HG03442 (cell line): Measurements from ENCODE around the gene HTR3D.
"Not testable (repeated sequence)": the region's sequence is repeated elsewhere in the genome, so short reads cannot be mapped to it uniquely, and the experiment has no call there.

ENCODE experiments used
- ATAC-seq: cut with Tn5 transposase; IDR thresholded peaks from one replicate; pipeline ENCODE4 v1.9.1; 2021; ENCODE audit warnings: mild to moderate bottlenecking, moderate library complexity; ENCODE audit not compliant: unreplicated experiment

Gene HTR3D

DNA sequence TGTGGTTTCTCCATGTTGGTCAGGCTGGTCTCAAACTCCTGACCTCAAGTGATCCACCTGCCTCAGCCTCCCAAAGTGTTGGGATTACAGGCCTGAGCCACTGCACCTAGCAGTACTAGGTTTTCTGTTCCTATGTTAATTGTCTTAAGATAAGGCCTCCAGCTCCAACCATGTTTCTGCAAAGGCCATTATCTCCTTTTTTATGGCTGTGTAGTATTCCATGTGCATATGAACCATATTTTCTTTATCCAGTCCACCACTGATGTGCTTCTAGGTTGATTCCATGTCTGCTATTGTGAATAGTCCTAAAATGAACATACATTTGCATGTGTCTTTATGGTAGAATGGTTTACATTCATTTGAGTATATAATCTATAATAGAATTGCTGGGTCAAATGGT lies 31.1 kb downstream of the HTR3D start:
- ATAC-seq: no peak

DNA sequence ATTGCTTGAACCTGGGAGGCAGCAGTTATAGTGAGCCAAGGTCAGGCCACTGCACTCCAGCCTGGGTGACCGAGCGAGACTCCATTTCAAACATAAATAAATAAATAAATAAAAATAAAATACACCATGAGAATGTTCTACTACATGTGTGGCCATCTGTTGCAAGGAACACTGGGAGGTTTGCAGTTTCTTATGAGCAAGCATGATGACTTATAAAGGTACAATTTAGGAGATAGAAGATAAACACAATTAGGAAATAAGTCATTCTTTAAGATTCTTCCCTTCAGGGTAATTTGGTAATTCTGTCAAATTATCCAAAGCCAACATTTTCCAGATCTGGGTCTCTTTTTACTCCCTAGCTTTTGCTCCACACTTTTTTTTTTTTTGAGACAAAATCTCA lies 34.7 kb downstream of the HTR3D start:
- no peak for ATAC-seq

DNA sequence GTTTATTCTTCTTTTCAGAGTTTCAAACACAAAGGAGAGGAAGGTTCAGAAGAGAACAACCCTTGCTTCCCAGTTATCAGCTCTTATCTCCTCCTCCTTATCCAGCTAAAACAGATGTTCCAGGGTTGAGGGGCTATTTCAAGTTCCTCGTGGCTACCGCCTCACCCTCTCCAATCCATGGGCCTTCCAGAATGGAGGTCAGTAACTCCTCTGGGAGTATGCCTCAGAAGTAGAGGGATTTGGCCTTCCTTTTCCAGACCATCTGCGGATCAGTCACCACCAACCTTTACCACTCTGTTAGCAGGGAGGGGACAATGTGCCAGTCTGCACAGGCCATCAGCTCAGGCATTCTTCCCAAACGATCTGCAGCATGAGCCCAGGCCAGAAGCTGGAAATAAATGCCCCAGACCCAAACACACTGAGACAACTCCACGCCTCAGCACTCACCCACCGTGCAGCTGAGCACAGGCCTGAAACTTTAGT lies 36.1 kb downstream of the HTR3D start:
- no peak for ATAC-seq

DNA sequence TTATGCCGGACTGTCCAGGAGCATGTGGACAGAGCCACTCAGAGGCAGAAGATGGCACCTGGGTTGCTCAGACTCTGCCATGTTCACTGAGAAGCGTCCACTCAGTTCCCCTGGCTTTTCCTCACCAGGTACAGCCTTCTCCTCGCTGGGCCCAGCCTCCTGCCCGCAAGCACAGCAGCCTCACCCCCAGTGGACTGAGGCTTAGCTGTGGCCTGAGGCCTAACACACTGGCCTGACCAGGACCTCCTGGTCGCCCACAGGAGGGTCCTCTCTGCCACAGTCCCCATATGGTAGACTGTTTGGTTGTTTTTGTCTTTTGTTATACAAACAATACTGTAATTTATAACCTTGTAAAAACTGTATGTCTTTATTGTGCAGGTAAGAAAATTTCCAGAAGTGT lies 36.8 kb downstream of the HTR3D start:
- no peak for ATAC-seq

DNA sequence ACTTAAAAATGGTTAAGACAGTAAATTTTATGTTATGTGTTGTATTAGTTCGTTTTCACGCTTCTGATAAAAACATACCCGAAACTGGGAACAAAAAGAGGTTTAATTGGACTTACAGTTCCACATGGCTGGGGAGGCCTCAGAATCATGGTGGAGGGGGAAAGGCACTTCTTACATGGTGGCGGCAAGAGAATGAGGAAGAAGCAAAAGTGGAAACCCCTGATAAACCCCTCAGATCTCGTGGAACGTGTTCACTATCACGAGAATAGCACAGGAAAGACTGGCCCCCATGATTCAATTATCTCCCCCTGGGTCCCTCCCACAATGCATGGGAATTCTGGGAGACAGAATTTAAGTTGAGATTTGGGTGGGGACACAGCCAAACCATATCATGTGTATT lies 39.6 kb downstream of the HTR3D start:
- not testable (repeated sequence) for ATAC-seq

DNA sequence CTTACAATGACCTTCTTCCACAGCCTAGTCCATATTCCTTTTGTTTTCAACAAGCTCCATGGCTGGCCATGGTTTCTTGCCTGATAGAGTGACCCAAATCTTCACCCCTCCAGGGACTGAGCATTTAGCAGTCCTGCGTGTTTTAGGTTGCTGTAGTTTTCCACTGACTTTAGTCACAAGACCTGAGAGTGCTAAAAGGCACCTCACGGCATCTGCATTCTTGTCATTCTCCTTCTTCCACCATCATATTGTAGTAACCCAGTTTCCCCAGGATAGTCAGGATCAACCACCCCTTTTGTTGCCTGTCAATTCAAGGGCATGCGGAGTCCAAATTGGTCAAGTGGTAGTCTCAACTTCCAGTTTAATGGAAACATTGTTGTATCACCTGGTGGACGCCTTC lies 42.1 kb downstream of the HTR3D start:
- no peak for ATAC-seq

DNA sequence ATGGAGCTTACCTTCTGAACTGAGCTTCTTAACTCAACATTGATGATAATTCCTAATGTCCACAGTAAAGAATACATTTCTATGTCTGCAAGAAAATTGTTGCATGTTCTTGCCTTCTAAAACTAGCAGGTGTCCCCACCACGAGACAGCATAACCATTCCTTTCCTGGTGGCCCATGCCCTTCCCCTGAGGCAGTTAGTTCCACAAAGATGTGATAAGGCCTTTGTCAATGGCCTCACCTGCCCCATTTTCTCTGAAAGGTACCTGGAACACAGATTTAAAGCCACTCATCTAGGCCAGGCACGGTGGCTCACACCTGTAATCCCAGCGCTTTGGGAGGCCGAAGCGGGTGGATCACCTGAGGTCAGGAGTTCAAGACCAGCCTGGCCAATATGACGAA lies 44.4 kb downstream of the HTR3D start:
- ATAC-seq: no peak

DNA sequence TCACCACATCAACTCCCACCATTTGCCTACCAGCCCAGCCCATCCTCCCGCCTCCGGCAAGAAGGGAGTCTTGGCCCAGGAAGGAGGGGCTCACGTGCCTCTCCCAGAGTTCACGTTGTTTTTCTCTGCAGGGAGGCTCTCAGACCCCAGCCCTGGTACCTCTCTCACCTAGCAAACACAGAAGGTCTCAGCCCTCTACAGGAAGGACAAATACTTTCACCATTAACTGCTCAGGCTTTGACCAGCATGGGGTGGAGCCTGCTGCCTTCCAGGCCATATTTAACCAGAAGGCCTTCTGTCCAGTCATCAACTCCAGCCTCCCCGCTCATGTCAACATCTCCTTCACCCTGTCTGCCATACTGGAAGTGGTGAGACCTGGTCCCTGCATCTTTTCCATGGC lies 46.3 kb downstream of the HTR3D start:
- ATAC-seq: no peak

DNA sequence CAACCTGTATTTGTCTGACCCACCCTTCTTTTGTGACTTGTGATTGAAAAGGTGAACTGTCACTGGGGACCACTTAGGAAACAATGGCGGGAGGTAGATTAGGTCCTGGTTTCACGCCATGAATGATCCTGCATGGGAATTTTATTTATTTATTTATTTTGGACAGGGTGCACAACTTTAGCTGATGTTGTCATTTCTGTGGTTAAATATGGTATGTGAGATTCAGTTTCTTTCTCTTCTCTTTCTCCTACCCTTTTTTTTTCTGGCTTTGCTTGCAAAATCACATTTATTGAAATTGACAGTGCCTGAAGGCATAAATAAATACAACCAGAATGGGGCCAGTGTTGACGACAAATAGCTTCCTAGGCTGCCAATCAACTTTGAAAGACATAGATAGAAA lies 47.3 kb downstream of the HTR3D start:
- no peak for ATAC-seq

DNA sequence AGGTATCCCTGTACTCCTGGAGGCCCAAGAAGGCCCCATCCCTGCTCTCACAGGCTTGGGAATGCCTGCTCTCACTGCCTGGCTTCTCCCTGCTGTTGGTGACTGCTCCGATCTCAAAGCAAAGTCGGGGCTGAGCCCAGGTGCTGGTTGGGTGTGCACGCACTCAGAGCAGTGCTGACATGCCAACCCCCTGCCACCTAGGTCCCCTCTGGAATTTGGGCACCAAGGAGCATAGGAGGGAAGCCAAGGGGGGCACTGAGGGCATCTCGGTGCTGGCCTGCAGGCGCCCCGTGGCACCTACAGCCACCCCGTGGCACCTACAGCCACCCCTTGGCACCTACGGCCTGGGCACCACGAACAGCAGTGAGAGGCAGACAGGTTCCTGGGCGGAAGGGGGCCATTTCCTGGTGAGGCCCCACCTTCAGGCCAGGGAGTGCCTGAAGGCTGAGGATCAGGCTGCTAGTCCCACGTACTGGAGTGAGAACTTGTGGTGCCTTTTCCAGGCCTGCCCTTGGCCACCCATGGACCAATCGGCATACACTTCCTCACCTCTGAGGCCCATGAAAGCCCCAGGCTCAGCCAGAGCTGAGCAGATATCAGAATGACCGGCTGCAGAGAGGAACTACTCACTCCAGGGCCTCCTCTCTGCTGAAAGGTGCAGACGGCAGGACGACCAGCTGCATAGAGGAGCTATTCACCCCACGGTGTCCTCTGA lies 49.7 kb downstream of the HTR3D start:
- no peak for ATAC-seq

DNA sequence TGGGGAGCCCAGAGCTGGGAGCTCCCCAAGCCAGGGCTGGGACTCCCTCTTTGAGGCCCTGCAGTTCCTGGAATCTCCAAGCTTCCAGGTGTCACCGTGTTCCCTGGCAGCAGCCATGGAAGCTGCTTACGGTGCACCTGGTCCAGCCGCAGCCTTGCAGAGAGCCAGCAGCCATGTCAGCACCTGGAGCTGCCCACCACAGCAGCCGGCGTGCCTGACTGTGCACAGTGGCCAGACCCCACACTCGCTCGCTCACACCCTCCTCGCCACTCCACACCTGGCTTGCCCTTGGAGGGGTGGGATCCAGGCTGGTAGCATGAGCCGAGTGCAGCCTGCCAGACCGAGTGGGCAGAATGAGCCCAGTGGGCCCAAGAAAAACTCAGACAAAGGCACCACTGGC lies 50.5 kb downstream of the HTR3D start:
- ATAC-seq: no peak

DNA sequence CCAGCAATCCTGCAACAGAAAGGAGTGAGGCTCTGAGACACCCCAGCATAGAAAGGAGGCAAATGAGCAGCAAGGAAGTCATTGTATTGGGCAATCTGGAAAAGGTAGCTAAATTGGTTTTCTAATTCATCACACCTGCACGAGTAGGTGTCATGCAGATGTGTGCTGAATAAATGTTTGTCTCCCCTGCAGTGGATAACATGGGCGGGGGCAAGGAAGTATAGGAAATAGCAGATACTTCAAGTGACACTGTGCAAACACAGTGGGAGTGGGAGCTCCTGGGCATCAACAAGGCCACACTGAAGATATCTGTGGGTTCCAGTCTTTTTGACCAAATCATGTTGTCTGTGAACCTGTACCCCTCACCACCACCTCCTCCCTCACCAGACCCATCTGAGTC lies 50.9 kb downstream of the HTR3D start:
- no peak for ATAC-seq

DNA sequence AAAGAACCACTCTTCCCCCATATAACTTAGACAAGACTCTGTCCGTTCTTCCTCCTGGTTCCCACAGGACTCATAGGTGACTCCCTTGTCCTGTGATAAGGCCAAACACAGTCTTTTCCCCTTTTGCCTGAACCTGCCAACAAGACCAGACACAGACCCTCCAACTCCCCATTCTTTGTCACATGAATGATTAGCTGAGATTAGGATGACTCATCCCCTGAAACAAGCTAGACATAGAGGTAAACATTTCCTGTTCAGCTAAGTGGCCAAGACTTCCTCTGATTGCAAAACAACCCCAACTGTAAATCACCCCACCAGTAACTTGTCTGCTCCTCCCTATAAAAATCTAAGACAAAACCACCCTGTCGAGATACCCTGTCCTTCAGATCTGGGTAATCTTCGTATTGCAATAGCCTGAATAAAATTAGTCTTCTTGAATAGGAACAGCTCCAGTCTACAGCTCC lies 53.9 kb downstream of the HTR3D start:
- ATAC-seq: no peak
